Mesothelial cell of epicardium (in vitro differentiated cells): ENCODE results near the gene ERF. TPM values are rescaled to one million over a fixed set of nuclear protein-coding genes. Genes with fewer than 3 reads are reported as not detected.
"Not testable (repeated sequence)": the region's sequence is repeated elsewhere in the genome, so short reads cannot be mapped to it uniquely, and the experiment has no call there.

Experiments
- DNase-seq, 2 experiments: peaks; one replicate each; pipeline ENCODE4 v3.0.0; 2021; ENCODE audit warnings: low spot score in 2 of 2; ENCODE audit not compliant: unreplicated experiment in 2 of 2
- H3K27ac Mint-ChIP-seq: 2 replicates; pipeline ENCODE4 v1.8.0; 2021; ENCODE audit warnings: mixed read lengths
- H3K27me3 Mint-ChIP-seq: 2 replicates; pipeline ENCODE4 v1.8.0; 2021; ENCODE audit warnings: low read depth, mixed read lengths
- H3K36me3 Mint-ChIP-seq: 2 replicates; pipeline ENCODE4 v1.8.0; 2021; ENCODE audit warnings: mixed read lengths
- H3K4me1 Mint-ChIP-seq: 2 replicates; pipeline ENCODE4 v1.8.0; 2021; ENCODE audit warnings: mixed read lengths
- H3K4me3 Mint-ChIP-seq: 2 replicates; pipeline ENCODE4 v1.8.0; 2021; ENCODE audit warnings: mild to moderate bottlenecking, moderate library complexity, mixed read lengths
- H3K9me3 Mint-ChIP-seq: 2 replicates; pipeline ENCODE4 v1.8.0; 2021; ENCODE audit warnings: mixed read lengths
- total RNA-seq: library from RNA; stranded (reverse); gene quantifications from 3 replicates; pipeline ENCODE4 v1.2.1, GENCODE V29; 2021
- TF ChIP-seq, protein P1 (sequence below): fragments of 200-600 bp; sonication (generic); IDR thresholded peaks from one replicate; pipeline ENCODE4 v1.5.0; 2021; ENCODE audit warnings: antibody characterized with exemption; ENCODE audit not compliant: unreplicated experiment

The ERF gene
- total RNA-seq, 1 donor from 2014 or later, result 92.1 TPM

- Mint-ChIP-seq H3K9me3 (no peaks in the 10 kb centered on the region), H3K27ac (no peak overlapping the region), H3K4me1 (peaks cover under 1% of the 10 kb centered on the region), H3K36me3 (no peaks in the 10 kb centered on the region), H3K27me3 (no peaks in the 10 kb centered on the region), H3K4me3 (no peak overlapping the region)
- DNase-seq, result no peak
- TF ChIP-seq, protein P1, sequence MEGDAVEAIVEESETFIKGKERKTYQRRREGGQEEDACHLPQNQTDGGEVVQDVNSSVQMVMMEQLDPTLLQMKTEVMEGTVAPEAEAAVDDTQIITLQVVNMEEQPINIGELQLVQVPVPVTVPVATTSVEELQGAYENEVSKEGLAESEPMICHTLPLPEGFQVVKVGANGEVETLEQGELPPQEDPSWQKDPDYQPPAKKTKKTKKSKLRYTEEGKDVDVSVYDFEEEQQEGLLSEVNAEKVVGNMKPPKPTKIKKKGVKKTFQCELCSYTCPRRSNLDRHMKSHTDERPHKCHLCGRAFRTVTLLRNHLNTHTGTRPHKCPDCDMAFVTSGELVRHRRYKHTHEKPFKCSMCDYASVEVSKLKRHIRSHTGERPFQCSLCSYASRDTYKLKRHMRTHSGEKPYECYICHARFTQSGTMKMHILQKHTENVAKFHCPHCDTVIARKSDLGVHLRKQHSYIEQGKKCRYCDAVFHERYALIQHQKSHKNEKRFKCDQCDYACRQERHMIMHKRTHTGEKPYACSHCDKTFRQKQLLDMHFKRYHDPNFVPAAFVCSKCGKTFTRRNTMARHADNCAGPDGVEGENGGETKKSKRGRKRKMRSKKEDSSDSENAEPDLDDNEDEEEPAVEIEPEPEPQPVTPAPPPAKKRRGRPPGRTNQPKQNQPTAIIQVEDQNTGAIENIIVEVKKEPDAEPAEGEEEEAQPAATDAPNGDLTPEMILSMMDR, result no peak
Measured at GRCh38 chr19:42261763-42262162, 6.8 kb upstream of the ERF start.

DNA sequence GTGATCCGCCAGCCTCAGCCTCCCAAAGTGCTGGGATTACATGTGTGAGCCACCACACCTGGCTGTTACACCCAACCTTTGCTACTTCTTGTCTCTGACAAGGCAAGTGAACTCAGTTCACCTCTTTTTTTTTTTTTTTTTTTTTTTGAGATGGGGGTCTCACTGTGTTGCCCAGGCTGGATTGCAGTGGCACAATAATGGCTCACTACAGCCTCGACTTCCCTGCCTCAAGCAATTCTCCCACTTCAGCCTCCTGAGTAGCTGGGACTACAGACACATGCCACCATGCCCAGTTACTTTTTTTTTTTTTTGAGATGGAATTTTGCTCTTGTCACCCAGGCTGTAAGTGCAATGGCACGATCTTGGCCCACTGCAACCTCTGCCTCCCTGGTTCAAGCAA is 2.9 kb upstream of the ERF start:
- not testable (repeated sequence) for H3K9me3 Mint-ChIP-seq, H3K27ac Mint-ChIP-seq, H3K36me3 Mint-ChIP-seq, DNase-seq, H3K4me3 Mint-ChIP-seq, H3K27me3 Mint-ChIP-seq
- peaks cover 14% of the 10 kb centered on the region for H3K4me1 Mint-ChIP-seq

DNA sequence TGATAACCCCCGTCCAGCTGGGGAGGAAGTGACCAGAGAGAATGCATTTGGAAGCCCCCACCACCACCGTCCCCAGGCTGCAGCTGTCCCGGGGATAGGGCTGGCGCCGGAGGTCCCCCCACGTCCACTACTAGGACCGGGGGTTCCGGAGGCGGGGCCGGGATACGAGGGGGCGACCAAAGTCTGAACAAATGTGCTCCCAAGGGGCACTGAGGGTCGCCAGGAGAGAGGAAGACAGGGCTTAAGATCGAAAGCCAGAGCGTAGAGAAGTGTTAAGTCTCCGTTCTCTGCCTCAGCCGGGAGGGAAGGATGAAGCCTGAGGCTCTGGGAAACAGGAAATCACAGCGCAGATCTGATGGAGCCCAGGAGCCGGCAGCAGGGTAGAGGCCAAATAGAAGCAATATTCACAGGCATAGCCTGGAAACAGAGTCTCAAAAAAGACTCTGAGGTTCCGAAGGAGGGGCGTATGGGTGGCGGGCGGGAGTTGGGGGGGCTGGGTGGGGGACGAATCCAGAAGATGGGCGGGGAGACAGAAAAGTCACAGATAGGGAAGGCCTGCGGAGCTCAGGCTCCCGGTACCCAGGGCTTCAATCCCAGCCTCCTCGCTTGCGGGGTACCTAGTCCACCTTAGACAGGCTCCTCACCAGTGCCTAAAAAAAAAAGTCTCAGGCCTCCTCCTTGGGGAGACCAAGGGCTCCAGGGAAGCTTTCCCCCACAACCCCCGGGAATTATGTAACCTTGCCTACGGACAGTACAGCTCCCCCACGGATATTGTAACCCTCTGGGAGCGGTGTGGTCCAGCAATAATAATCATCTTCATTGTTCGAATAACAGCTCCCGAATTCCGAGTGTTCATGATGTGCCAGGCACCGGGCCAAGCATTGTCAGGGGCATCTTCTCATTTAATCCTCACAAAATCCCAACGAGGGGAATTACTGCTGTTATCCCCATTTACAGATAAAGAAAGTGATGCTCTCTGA is 1.1 kb upstream of the ERF start:
- TF ChIP-seq, protein P1, result no peak
- Mint-ChIP-seq H3K27ac (peak overlapping the region; percentile 95), H3K27me3 (no peaks in the 10 kb centered on the region), H3K36me3 (no peaks in the 10 kb centered on the region), H3K4me3 (peak overlapping the region; percentile 67), H3K4me1 (peaks cover 29% of the 10 kb centered on the region), H3K9me3 (no peaks in the 10 kb centered on the region)
- DNase-seq, result peak in 1 of 2 experiments; percentile 54

DNA sequence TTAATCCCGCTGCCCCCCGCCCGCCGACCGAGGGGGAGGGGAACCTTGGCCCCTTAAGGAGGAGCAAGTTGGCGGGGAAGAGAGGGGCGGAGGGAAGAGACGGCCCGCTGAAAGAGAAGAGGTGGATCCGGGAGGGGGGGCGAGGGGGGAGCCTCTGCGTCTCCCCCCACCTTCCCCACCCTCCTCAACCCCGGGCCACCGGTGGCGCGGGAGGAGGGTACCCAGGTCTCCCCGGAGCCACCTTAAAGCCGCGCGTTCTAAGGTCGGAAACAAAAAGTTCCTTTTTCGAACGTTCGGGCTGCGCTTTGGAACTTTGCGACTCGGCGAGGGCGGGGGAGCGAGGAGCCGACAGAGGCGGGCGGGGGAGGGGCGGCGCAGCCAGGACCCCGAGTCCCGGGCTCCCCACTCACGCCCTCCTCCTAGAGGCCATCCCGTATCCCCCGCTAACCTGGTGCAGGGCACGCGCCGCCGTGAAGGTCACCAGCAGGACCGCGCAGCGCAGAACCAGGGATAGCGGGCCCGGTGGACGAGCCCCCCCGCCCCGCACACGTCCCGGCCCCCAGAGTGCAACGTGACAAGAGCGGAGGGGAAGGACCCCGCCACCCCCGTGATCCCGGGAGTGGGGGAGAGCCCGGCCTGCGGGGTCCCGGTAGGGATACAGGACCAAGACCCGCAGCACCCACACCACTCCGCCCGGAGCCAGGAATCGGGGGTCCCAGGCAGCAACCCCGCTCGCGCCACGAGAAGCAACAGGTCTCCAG is 659 bp downstream of the ERF start:
- Mint-ChIP-seq H3K27me3 (no peaks in the 10 kb centered on the region), H3K36me3 (peaks cover 4% of the 10 kb centered on the region), H3K4me1 (peaks cover 29% of the 10 kb centered on the region), H3K9me3 (no peaks in the 10 kb centered on the region), H3K27ac (peak overlapping the region; percentile 47), H3K4me3 (peak overlapping the region; percentile 67)
- TF ChIP-seq, protein P1, result no peak
- peak in 1 of 2 experiments; percentile 74 for DNase-seq

DNA sequence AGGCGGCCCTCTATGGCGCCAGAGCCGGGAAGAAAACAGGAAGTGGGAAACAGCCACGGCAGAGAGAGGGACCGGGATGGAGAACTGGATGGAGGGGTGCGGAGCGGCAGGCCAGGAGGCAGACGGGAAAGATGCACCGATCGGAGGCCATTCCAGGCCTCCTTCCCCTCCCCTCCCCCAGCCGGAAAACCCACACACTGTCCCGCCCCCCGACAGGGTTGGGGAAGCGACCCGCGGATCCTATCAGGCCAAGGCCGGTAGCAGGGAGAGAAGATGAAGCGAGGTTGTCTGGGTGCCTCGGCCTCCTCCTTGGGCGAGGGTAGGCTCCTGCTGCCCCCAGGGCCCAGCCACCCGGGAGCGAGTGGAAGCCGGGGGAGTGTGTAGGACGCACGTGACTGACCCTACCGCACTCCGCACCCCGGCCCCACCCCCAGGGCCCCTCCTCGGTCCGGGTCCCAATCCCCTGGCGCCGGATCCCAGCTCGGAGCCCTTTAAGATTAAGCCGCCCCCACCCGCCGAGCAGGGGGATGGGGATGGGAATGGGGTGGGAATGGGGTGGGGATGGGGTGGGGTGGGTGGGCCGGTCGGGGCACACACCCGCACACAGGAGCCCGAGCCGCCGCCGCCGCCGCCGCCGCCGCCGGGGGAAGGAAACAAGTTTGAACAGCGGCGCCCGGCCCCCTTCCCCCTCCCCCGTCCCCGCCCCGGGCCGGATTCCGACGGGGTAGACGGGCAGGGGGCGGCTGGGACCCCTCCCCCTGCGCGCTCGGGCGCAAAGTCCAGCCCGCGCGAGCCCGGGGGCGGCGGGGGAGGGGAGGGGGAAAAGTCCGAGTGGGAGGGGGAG is 1.5 kb downstream of the ERF start:
- peak; percentile 62 to 75 for DNase-seq
- peak overlapping the region; percentile 96 for H3K27ac Mint-ChIP-seq

More for the DNA sequence above, 1.5 kb downstream of the ERF start:
- TF ChIP-seq, protein P1, result no peak
- H3K36me3 Mint-ChIP-seq, result peaks cover 4% of the 10 kb centered on the region
- no peaks in the 10 kb centered on the region for H3K9me3 Mint-ChIP-seq
- peak overlapping the region; percentile 88 for H3K4me3 Mint-ChIP-seq
- H3K27me3 Mint-ChIP-seq, result no peaks in the 10 kb centered on the region
- peaks cover 29% of the 10 kb centered on the region for H3K4me1 Mint-ChIP-seq
